EH (cell line): ENCODE results near the gene TMEM179B.
"Not testable (repeated sequence)": the region's sequence is repeated elsewhere in the genome, so short reads cannot be mapped to it uniquely, and the experiment has no call there.

Experiments
- DNase-seq: peaks from one replicate; pipeline ENCODE4 v3.0.0-alpha.2; 2015; ENCODE audit warnings: low read depth

Gene TMEM179B

DNA sequence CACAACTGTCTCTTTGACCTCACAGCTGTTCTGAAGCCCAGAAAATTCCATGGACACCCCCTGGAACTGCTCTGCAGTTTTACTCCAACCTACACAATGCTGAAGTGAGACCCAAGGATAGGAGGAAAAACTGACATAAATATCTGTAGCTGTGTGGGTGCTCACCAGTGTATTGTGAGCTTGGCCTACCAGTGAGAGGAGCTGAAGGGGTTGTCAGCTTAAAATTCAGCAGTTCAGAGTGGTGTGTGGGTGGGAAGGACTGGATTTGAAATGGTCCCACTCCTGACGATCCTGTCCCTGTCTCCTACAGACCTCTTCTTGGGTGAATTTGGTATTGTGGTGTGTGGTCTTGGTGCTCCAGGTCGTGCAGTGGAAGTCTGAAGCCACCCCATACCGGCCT is 2.4 kb downstream of the TMEM179B start:
- DNase-seq = no peak

GRCh38 chr11:62791501-62792201 is 4.4 kb downstream of the TMEM179B start, which contains the start of gene TMEM223:
Gene TMEM223, minus strand, starts transcription at chr11:62792006. Its CDS starts 12 bp downstream, at chr11:62791994.
- DNase-seq = peak; percentile 83

- DNase-seq = no peak
These were observed 5.0 kb downstream of the TMEM179B start for GRCh38 chr11:62792202-62792575.

GRCh38 chr11:62794201-62794775 is 7.1 kb downstream of the TMEM179B start:
- peak; percentile 50 for DNase-seq

- DNase-seq = no peak
These were observed 9.1 kb downstream of the TMEM179B start for GRCh38 chr11:62796281-62796680.

DNA sequence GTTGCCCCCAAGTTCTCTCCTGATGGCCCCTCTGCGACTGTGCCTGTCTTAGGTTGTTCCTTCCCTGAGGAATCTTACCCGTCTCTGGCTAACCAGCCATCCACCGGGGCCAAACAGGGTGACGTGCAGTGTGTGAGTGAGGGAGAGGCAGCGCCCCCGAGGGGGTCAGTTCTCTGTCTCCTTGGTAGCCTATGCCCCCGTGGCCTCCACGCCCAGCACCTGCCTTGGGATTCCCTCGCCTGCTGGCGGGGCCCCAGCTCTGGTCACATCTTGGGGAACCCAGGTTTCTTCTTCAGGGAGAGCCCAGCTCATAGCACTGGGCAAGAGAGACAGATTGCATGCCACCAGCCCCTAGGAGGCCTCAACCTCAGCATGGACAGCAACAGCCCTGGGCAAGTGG is 12.3 kb downstream of the TMEM179B start:
- no peak for DNase-seq

GRCh38 chr11:62801071-62801470 is 13.9 kb downstream of the TMEM179B start:
- DNase-seq = no peak

GRCh38 chr11:62804310-62805075 is 17.3 kb downstream of the TMEM179B start:
- peak; percentile 57 for DNase-seq

GRCh38 chr11:62805076-62805892 is 18.1 kb downstream of the TMEM179B start, which contains the start of gene NXF1:
Gene NXF1, minus strand, starts transcription at chr11:62805440. Its CDS starts 84 bp downstream, at chr11:62805356.
- DNase-seq = peak; percentile 91

DNA sequence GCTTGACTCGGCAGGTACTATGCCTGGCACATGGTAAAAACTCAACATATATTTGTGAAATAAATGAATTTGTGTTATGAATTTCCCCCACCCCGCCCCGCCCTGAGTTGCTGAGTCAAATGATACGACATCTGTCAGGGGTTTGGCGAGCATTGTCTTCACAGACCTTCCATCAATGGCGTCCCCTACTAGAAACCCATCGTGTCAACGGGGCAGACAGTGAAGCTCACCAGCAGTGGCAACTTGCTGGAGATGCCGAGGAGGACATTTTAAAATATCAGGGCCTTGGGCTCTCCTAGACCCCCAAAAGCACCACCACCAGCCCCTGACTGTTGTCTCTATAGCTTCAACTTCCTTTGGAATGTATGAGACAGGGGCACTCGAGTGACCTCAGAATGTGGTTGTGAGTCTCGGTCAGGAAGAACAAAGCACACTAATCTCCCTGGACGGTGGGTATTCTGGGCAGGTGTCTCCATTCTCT is 18.8 kb downstream of the TMEM179B start:
- peak; percentile 11 for DNase-seq

DNA sequence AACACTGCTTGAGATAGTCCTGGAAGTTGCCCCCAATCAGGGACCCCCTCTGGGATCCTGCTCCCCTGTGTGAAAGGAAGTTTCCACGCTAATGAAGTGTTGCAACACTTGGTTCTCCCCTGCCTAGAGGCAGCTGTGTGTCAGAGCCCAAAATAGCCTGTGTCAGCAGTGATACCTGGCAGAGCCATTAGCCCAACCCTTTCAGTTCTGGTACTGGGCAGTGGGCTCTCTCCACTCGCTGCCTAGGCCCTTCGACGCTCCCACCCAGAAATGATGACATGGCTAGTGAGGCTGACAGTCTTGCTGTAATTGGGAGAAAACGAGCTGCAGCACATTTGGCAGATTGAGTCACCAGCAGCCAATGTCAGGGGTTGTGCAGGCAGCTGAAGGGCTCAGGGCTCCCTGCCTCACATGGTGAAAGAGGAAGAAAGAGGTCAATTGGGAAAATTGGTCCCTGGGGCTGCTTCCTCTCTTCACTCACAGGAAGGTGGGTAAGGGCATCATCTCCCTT is 19.5 kb downstream of the TMEM179B start:
- peak; percentile 39 for DNase-seq

DNA sequence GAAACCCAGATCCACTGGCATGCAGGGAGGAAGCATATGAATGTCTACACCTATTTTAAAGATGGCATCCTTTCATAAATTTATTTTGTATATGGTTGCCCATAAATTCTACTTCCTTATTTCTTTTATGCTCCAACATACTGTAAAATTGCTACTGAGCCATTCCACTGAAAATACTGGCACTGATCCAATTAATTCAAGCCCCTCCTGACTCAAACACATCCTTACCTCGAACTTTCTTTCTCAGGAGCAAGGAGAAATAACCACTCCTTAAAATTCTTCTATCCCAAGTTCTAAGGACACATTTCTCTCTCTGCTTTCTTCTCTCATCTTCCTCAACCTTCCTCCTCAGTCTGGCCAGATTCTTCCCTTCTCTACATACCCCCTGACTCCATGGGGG is 23.5 kb downstream of the TMEM179B start:
- no peak for DNase-seq

DNA sequence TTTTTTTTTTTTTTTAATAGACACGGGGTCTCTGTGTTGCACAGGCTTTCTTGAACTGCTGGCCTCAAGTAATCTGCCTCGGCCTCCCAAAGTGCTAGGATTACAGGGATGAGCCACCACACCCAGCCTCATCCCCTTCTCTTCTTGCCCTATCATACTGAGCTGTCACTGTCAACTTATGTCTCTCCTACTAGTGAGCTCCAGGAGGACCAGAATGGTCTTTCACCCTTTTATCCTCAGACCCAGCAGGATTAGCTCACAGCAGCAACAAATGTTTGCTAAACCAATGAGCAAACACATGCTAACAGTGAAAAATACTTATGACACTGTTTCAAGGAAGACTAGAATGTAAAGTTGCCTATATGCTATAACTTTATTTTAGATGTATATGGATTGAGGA is 24.5 kb downstream of the TMEM179B start:
- no peak for DNase-seq

GRCh38 chr11:62816557-62816956 is 29.4 kb downstream of the TMEM179B start:
- no peak for DNase-seq

GRCh38 chr11:62817129-62817528 is 29.9 kb downstream of the TMEM179B start:
- no peak for DNase-seq

- DNase-seq = no peak
These were observed 36.5 kb downstream of the TMEM179B start for GRCh38 chr11:62823677-62824076.

GRCh38 chr11:62828130-62828529 is 40.9 kb downstream of the TMEM179B start:
- DNase-seq = not testable (repeated sequence)

DNA sequence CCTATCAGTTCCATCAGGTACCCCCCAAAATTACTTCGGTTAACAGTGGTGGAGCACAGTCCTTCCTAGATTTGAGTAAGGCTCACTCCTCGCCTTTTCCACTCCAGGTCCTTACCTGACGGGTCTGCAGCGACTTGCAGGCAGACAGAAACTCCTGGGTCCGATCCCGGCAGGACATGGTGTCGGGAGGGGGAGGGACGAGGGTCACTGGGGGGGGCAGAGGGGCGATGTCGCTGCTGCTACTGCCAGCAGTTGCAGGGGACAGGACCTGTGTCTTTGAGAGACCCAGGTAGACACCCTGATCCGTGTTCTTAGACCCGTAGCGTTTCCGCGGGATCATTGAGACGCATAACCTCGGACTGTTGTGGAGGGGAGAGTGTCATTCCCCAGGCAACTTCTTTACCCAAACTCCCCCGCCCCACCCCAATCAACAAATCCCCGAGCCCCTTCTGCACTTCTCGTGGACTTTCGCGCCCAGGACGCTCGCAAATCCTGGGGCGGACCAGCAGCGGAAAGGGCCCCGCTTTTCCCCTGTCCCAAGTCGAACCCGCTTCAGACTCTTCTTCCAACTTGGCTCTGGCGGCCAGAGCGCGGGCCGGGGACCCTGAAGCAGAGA is 43.8 kb downstream of the TMEM179B start:
- DNase-seq = no peak

- DNase-seq = peak; percentile 98
These were observed 44.5 kb downstream of the TMEM179B start, which contains the start of gene STX5 for GRCh38 chr11:62831520-62832335. Gene STX5, minus strand, starts transcription at chr11:62832051. Its CDS starts 808 bp downstream, at chr11:62831243.
